Neural progenitor cell (in vitro differentiated cells): ENCODE measurements around the gene KLLN.

Experiments used
- CTCF ChIP-seq: fragments of 200-600 bp; sonication (generic); IDR thresholded peaks from 2 replicates; pipeline ENCODE4 v1.5.1; 2017; ENCODE audit warnings: antibody characterized with exemption, mild to moderate bottlenecking
- EZH2 ChIP-seq: fragments of 200-600 bp; sonication (generic); IDR thresholded peaks from 2 replicates; pipeline ENCODE4 v1.6.1; 2017; ENCODE audit warnings: antibody characterized with exemption, mild to moderate bottlenecking, moderate library complexity
- EZH2phosphoT487 ChIP-seq: fragments of 200-600 bp; sonication (generic); IDR thresholded peaks from 2 replicates; pipeline ENCODE4 v1.6.1; 2017; ENCODE audit warnings: antibody characterized with exemption

- TF ChIP-seq CTCF (no peak), EZH2 (no peak), EZH2phosphoT487 (no peak)
Observed at GRCh38 chr10:87864496-87865059, 1.2 kb upstream of the KLLN start.
